Cardiac muscle cell (in vitro differentiated cells and primary cell): ENCODE results near the gene MBOAT7. TPM values are rescaled to one million over a fixed set of nuclear protein-coding genes. Genes with fewer than 3 reads are reported as not detected.
"Not testable (repeated sequence)": the region's sequence is repeated elsewhere in the genome, so short reads cannot be mapped to it uniquely, and the experiment has no call there.

Experiments
- DNase-seq, 2 donors: peaks; one replicate each; pipeline versions ENCODE4 v3.0.0 to v3.0.0-alpha.2; 2010 to 2017; ENCODE audit warnings: low read depth in 1 of 2, low spot score in 1 of 2
- H3K27ac ChIP-seq: fragments of 200-600 bp; sonication (generic); 2 replicates; pipeline ENCODE4 v1.5.1; 2016
- H3K27me3 ChIP-seq: fragments of 200-600 bp; sonication (generic); 2 replicates; pipeline ENCODE4 v1.6.0; 2016; ENCODE audit warnings: control low read depth
- H3K36me3 ChIP-seq: fragments of 200-600 bp; sonication (generic); 2 replicates; pipeline ENCODE4 v1.5.1; 2016; ENCODE audit warnings: control low read depth
- H3K4me1 ChIP-seq: fragments of 200-600 bp; sonication (generic); 2 replicates; pipeline ENCODE4 v1.8.1; 2017; ENCODE audit warnings: low read depth, mild to moderate bottlenecking, mixed run types
- H3K4me3 ChIP-seq: fragments of 200-600 bp; sonication (generic); 2 replicates; pipeline ENCODE4 v1.5.1; 2016; ENCODE audit warnings: mild to moderate bottlenecking
- H3K9me3 ChIP-seq: fragments of 200-600 bp; sonication (generic); 2 replicates; pipeline ENCODE4 v1.5.1; 2017; ENCODE audit warnings: low read depth, mild to moderate bottlenecking, control low read depth
- polyA plus RNA-seq: library from polyadenylated mRNA; unstranded; fragments of >200 nt; fragmentation: Nextera tagmentation; extraction: Ambion mirVana; gene quantifications from 2 replicates; pipeline ENCODE4 v1.2.1, GENCODE V29; 2016
- total RNA-seq: library from RNA; depleted of rRNA; stranded (reverse); fragments of >200 nt; gene quantifications from 2 replicates; pipeline ENCODE4 v1.2.3, GENCODE V29; 2016
- TF ChIP-seq, protein P1 (sequence below): IDR thresholded peaks from 2 replicates; pipeline ENCODE4 v1.5.1; 2012; ENCODE audit warnings: low read depth, mild to moderate bottlenecking, low read length

MBOAT7 gene
- total and polyA plus RNA-seq, 2 experiments from 2014 or later = 118 to 131 TPM

DNA sequence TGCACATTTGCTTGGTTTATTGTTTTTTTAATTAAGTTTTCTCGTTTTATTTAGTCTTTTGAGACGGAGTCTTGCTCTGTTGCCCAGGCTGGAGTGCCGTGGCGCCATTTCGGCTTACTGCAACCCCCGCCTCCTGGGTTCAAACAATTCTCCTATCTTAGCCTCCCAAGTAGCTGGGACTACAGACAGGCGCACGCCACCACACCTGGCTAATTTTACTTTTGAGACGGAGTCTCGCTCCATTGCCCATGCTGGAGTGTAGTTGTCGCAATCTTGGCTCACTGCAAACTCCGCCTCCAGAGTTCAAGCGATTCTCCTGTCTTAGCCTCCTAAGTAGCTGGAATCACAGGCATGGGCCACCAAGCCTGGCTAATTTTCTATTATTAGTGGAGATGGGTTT is 12.6 kb upstream of the MBOAT7 start:
- Histone ChIP-seq H3K9me3 (no peaks in the 10 kb centered on the region), H3K4me3 (peak overlapping the region; percentile 78), H3K27ac (no peak overlapping the region), H3K36me3 (peaks cover 51% of the 10 kb centered on the region), H3K4me1 (peaks cover 17% of the 10 kb centered on the region), H3K27me3 (no peaks in the 10 kb centered on the region)
- DNase-seq = peak in 1 of 2 donors; percentile 45
- TF ChIP-seq, protein P1, sequence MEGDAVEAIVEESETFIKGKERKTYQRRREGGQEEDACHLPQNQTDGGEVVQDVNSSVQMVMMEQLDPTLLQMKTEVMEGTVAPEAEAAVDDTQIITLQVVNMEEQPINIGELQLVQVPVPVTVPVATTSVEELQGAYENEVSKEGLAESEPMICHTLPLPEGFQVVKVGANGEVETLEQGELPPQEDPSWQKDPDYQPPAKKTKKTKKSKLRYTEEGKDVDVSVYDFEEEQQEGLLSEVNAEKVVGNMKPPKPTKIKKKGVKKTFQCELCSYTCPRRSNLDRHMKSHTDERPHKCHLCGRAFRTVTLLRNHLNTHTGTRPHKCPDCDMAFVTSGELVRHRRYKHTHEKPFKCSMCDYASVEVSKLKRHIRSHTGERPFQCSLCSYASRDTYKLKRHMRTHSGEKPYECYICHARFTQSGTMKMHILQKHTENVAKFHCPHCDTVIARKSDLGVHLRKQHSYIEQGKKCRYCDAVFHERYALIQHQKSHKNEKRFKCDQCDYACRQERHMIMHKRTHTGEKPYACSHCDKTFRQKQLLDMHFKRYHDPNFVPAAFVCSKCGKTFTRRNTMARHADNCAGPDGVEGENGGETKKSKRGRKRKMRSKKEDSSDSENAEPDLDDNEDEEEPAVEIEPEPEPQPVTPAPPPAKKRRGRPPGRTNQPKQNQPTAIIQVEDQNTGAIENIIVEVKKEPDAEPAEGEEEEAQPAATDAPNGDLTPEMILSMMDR = no peak

- H3K27me3 ChIP-seq = no peaks in the 10 kb centered on the region
- peak overlapping the region; percentile 98 for H3K27ac ChIP-seq
- H3K36me3 ChIP-seq = peaks cover 44% of the 10 kb centered on the region
- no peaks in the 10 kb centered on the region for H3K9me3 ChIP-seq
- TF ChIP-seq, protein P1 = no peak
- peaks cover 17% of the 10 kb centered on the region for H3K4me1 ChIP-seq
- H3K4me3 ChIP-seq = peak overlapping the region; percentile 78
- DNase-seq = peak in 1 of 2 donors; percentile 15
Measured at GRCh38 chr19:54201172-54201701, 11.9 kb upstream of the MBOAT7 start.

- no peak for DNase-seq
- Histone ChIP-seq H3K4me1 (peaks cover 15% of the 10 kb centered on the region), H3K4me3 (no peak overlapping the region), H3K36me3 (peaks cover 31% of the 10 kb centered on the region), H3K27ac (peak overlapping the region; percentile 2), H3K27me3 (no peaks in the 10 kb centered on the region), H3K9me3 (no peaks in the 10 kb centered on the region)
- TF ChIP-seq, protein P1 = no peak
Measured at GRCh38 chr19:54199401-54199800, 10.0 kb upstream of the MBOAT7 start.

DNA sequence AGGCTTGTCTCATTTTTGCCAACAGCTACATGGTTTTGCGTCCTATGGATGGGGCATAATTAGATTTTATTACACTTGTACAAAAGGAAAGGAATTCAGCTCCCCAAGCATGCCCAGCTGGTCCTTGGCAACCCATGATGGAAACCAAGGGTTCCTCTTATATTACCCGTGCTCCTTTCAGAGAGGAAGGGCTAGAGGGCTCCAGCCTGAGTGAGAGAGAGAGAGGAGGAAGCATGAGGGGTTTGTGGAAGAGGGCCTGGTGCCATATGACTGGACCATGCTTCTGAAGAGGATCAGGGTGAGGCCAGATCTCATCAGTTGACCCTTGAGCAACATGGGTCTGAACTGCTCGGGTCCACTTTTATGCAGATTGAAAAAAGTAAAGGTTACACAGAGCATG is 7.7 kb upstream of the MBOAT7 start:
- H3K36me3 ChIP-seq = peaks cover 20% of the 10 kb centered on the region
- peaks cover 11% of the 10 kb centered on the region for H3K4me1 ChIP-seq
- DNase-seq = no peak
- H3K4me3 ChIP-seq = no peak overlapping the region
- TF ChIP-seq, protein P1 = no peak
- H3K9me3 ChIP-seq = no peaks in the 10 kb centered on the region
- no peak overlapping the region for H3K27ac ChIP-seq
- no peaks in the 10 kb centered on the region for H3K27me3 ChIP-seq

DNA sequence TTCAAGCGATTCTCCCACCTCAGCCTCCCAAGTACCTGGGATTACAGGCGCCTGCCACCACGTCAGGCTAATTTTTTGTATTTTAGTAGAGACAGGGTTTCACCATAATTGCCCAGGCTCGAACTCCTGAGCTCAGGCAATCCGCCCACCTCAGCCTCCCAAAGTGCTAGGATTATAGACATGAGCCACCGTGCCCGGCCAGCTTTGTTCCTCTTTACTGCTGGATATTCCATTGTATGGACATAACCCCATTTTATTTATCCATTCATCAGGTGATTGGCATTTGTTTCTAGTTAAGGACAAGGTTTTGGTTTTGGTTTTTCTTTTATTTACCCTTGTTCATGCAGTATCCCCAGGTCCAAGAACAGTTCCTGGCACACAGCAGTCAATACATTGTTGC is 7.2 kb upstream of the MBOAT7 start:
- H3K27ac ChIP-seq = no peak overlapping the region
- H3K27me3 ChIP-seq = no peaks in the 10 kb centered on the region
- H3K36me3 ChIP-seq = peaks cover 14% of the 10 kb centered on the region
- H3K4me3 ChIP-seq = no peak overlapping the region
- TF ChIP-seq, protein P1 = no peak
- H3K4me1 ChIP-seq = peaks cover 8% of the 10 kb centered on the region
- H3K9me3 ChIP-seq = no peaks in the 10 kb centered on the region
- DNase-seq = no peak

- not testable (repeated sequence) for H3K4me3 ChIP-seq, H3K4me1 ChIP-seq, H3K9me3 ChIP-seq, H3K27ac ChIP-seq, H3K27me3 ChIP-seq, DNase-seq
- H3K36me3 ChIP-seq = peaks cover 13% of the 10 kb centered on the region
Measured at GRCh38 chr19:54194463-54194862, 5.1 kb upstream of the MBOAT7 start.
